Activated CD4-positive, alpha-beta T cell treated with anti-CD3 and anti-CD28 coated beads, Interleukin-2, Interleukin-4, amounts not matched to agents 100 ng/mL and 50 ng/mL, durations not matched to agents 16 hours and 8 hours (primary cell): ENCODE data around the gene BRIX1.
A peak's percentile ranks its signal among the peaks of the same experiment; 100 is the strongest.

Experiments used
- DNase-seq: peaks from one replicate; pipeline ENCODE4 v3.0.0-alpha.2; 2020; ENCODE audit warnings: low spot score

Gene BRIX1, protein sequence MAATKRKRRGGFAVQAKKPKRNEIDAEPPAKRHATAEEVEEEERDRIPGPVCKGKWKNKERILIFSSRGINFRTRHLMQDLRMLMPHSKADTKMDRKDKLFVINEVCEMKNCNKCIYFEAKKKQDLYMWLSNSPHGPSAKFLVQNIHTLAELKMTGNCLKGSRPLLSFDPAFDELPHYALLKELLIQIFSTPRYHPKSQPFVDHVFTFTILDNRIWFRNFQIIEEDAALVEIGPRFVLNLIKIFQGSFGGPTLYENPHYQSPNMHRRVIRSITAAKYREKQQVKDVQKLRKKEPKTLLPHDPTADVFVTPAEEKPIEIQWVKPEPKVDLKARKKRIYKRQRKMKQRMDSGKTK

GRCh38 chr5:34915139-34915855, at the start of gene BRIX1, which contains the start of gene RAD1:
Gene BRIX1 (plus strand): TSS chr5:34915711. CDS start chr5:34915739, 28 bp downstream.
Gene RAD1 (minus strand): TSS chr5:34915504. CDS start chr5:34914892, 612 bp downstream.
- peak; percentile 96 for DNase-seq

DNA sequence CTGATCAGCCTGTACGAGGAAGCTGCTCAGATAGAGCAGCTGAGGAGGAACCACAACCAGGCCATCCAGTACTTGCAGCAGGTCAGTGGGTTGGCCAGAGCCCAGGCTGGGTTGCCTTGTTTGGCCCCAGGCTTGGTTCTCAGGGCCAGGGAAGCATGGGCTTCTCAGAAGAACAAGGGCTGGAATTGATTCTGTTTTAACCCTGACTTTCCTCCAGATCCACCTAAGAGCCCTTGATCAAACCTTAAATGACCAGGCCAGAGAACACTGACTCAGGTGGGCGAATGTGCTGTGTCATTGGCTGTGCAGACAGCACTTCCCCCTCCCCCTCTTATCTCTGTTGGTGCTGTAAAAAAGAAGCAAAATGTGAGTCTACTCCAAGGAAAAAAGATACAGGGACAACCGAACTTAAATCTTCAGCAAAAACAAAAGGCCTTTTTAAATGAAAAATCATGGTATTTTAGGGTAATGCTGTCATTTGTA, 48.5 kb upstream of the BRIX1 start:
- no peak for DNase-seq

GRCh38 chr5:34867660-34868059, 47.9 kb upstream of the BRIX1 start:
- DNase-seq: no peak

- DNase-seq: no peak
These were observed 46.7 kb upstream of the BRIX1 start for GRCh38 chr5:34868791-34869190.

GRCh38 chr5:34869256-34869655, 46.3 kb upstream of the BRIX1 start:
- DNase-seq: no peak

GRCh38 chr5:34870382-34870781, 45.1 kb upstream of the BRIX1 start:
- DNase-seq: no peak

- no peak for DNase-seq
These were observed 39.2 kb upstream of the BRIX1 start for GRCh38 chr5:34876275-34876674.

- DNase-seq: no peak
These were observed 34.3 kb upstream of the BRIX1 start for GRCh38 chr5:34881246-34881645.

GRCh38 chr5:34886392-34887119, 29.0 kb upstream of the BRIX1 start:
- DNase-seq: no peak

DNA sequence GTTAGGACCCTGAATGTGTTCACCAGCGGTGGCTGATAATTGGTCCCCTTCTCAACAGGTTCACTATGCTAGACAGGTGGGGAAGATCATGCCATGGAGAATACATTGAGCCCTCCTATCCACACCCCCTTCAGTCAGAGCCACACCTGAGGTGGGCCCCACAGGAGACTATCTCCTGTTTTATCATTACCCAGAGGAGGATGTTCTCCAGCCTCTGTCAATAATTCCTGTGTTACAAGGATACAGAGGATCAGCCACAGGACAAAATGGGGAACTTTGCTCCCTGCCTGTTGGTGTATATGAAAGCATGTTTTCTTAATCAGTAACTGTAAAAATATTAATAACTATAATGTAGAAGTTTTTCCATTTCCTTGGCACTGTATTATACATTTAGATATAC, 26.1 kb upstream of the BRIX1 start:
- no peak for DNase-seq

DNA sequence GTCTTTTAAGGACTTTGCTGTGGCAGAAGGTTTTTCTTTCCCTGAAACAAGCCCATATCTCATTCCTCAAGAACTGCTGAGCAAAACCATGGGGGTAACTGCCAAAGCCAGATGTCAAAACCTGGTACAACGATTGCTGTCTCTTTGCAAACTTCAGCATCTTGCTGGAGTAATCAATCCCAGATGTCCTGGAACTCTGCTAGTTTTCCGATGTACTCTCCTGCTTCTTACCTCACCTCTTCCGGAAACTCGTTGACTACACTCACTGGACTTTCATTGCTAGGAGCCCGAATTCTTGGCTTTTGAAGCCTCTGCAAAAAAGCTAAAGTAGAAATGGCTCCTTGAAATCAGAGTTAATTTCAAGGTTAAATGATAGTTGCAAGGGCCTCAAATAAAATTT, 23.5 kb upstream of the BRIX1 start:
- no peak for DNase-seq

DNA sequence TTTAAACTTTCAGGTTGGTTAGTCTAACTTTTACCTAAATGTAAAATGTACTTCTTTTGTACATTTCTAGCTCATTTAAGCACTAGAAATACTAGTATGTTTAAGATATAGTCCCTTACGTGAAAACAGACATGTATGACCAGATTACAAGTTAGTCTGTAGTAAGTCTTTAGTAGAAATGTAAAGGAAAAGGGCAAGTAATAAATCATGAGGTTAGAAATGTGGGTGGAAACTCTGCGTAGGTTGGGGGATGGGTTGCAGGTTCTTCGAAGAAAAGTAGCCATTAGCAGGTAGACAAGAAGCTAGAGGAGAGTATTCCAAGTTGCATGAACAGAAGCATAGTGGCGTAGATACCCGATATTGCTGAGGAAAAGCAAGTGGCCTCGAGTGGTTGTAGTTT, 23.1 kb upstream of the BRIX1 start:
- no peak for DNase-seq

DNA sequence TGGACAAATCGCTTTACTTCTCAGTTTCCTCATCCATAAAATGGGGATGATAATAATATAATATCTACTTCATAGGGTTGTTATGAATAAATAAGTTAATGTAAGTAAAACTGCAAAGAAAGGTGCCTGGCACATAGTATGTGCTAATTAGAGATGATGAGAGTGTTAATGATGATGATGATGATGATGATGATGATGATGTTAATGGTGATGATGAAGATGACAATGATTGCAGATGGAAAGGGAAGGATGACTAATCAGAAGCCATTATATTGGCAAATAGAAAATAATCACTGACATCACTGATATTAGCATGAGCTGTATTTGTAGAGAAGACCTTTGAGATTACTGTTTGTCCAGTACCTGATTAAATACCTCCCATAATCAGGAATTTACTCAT, 20.8 kb upstream of the BRIX1 start:
- no peak for DNase-seq

DNA sequence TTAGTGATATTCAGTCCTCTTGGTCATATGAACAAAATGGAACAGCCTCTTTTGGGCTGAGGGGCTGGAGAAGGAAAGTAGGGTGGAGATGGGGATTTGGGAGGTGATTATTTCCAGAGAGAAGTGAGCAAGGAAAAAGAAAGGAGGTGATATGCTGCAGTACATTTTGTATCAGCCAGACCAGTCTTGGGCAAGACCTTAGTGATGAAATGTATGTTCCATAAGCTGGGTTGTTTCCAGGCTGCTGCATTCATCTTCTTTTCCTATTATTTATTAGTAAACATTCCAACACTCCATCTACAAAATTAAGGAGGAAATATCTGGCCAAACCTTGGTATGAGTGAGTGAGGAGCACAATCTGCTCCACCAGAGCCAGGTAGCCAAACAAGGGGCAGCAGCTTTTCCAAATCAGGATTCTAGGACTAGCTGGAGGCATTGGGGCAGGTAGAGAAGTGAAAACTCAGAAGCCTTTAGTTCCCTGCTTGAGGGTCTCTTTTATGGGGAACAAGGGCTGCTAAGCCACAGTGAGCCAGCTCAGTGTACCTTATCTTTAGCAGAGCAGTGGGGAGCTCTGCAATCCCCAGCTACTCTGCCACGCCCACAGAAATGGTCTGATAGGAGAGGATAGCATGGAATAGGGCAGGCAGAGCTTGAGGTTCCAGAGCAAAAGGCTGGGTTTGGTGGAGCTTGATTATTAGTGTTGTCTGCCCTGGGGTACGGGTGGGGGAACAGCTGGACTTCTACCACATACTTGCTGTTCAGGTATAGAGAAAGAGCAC, 19.7 kb upstream of the BRIX1 start:
- DNase-seq: no peak

- DNase-seq: no peak
These were observed 17.9 kb upstream of the BRIX1 start for GRCh38 chr5:34897646-34898045.

DNA sequence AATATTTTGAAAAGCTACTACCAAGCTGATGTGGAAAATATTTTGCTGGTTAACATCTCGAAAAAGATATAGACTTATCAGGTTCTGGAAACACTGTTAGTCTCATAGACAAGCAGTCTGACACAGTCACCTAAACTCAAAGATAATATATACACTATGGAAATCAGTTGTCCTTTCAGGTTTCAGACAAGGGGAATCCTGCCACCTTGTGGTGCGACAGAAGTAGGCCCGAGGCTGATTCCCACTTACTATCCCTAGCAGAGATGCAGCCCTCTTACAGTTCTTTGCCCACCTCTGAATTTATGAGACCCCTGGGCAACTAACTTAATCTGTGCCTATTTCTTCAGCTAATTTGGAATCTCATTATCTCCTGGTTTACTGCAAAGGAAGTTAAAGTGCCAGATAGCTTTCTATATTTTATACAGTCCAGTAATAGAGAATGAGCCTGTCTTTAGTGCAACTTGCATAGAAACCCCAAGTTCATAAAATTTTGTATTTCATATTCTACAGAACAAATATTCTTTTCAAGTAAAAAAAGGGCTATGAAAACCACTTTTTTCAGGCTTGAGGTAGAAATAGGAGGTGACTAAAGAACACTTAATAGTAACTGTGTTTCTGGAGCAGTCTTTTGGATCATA, 17.1 kb upstream of the BRIX1 start:
- peak; percentile 55 for DNase-seq

DNA sequence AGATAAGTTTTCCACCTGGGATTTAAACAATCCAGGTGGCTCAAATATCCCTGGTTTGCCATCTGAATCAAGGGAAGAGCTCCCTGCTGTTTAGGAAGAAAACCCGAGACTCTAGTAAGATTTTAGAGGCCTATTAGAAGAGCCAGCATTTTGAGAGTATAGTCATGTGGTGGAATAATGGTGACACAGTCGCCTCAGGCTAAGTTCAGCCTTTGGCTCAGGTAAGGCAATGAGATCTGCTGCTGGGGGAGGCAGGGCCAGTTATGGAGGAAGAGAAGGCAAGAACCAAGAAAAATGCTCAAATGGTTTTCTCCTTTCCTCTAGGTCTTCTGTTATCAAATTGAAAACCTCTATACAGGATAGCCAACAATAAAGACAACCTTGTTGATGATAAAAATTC, 16.4 kb upstream of the BRIX1 start:
- DNase-seq: no peak

GRCh38 chr5:34900652-34901051, 14.9 kb upstream of the BRIX1 start:
- no peak for DNase-seq

DNA sequence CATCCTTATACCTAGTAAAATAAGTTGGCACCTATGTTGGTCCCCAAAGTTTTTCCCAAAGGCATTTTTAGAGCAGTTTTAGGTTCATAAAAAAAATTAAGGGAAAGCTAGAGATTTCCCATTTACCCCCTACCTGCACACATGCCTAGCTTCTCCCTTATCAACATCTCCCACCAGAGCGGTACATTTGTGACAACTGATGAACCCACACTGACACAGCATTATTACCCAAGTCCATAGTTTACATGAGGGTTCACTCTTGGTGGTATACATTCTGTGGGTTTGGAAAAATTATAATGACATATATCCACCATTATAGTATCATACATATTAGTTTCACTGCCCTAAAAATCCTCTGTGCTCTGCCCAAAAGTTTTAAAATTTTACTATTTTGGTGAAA, 12.3 kb upstream of the BRIX1 start:
- DNase-seq: no peak

GRCh38 chr5:34905564-34905963, 9.9 kb upstream of the BRIX1 start:
- no peak for DNase-seq

DNA sequence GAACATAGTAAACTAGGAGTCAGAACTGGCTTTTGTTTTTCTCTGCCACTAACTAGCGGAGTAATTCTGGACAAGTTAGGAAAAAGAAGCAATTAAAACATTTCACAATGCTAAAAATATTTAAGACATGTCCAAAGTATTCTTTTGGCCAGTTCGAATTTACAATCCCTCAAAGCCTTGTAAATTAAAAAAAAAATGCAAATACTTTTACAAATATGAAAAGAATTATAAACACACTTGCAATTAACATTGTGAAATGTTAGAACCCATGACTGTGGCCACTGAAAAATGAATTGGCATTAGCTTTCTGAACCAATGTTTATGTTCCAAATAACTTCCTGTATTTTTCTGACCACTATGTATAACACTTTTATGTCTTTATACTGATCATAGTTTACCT, 2.4 kb upstream of the BRIX1 start:
- DNase-seq: no peak
